GM21786 (cell line): ENCODE measurements around the gene FBXW2.

ENCODE experiments used
- ATAC-seq: cut with Tn5 transposase; IDR thresholded peaks from one replicate; pipeline ENCODE4 v1.9.1; 2021; ENCODE audit not compliant: unreplicated experiment

The FBXW2 gene

DNA sequence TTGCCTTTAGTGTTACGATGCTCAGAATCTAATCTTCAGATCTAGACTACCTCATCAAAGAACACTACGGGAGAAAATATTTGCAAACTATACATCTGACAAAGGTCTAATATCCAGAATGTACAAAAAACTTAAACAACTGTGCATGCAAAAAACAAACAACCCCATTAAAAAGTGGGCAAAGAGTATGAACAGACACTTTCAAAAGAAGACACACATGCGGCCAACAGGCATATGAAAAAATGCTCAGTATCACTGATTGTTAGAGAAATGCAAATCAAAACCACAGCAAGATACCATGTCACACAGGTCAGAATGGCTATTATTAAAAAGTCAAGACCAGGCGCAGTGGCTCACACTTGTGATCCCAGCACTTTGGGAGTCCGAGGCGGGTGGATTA, 47.9 kb downstream of the FBXW2 start:
- no peak for ATAC-seq

GRCh38 chr9:120742951-120743416, 50.2 kb downstream of the FBXW2 start:
- no peak for ATAC-seq

GRCh38 chr9:120741701-120742100, 51.5 kb downstream of the FBXW2 start:
- no peak for ATAC-seq

GRCh38 chr9:120741191-120741590, 52.0 kb downstream of the FBXW2 start:
- ATAC-seq, result no peak

DNA sequence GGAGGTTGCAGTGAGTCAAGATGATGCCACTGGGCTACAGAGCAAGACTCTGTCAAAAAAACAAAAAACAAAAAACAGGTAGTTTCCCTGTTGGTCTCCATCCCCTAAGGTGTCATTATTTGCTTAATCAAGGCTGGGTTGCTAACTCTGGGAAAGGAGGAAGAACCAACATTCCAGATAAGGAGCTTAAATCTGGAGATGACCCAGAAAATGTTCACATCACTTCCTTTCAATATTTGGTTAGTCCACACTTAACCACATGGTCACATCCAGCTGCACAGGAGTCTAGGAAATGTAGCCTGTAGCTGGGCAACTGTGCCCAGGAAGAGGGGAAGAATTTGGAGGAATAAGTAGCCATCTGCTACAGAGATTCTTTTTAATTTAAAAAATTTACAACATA, 53.1 kb downstream of the FBXW2 start:
- ATAC-seq, result no peak

GRCh38 chr9:120737416-120738165, 55.6 kb downstream of the FBXW2 start:
- no peak for ATAC-seq

DNA sequence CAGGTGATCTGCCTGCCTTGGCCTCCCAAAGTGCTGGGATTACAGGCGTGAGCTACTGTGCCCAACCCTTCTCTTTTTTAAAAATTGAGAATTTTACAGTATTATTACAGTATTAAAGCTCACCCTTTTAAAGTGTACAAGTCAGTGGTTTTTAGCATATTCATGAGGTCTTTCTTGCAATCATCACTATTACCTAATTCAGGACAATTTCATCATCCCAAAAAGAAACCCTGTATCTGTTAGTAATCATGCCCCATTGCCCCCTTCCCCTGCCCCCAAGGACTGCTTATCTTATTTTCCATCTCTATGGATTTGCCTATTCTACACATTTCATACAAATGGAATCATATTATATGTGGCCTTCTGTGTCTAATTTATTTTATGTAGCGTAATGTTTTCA, 56.3 kb downstream of the FBXW2 start:
- no peak for ATAC-seq

GRCh38 chr9:120735415-120736126, 57.6 kb downstream of the FBXW2 start:
- no peak for ATAC-seq

- ATAC-seq, result no peak
These were observed 58.4 kb downstream of the FBXW2 start for GRCh38 chr9:120734607-120735410.

GRCh38 chr9:120733190-120733589, 60.0 kb downstream of the FBXW2 start:
- ATAC-seq, result no peak

DNA sequence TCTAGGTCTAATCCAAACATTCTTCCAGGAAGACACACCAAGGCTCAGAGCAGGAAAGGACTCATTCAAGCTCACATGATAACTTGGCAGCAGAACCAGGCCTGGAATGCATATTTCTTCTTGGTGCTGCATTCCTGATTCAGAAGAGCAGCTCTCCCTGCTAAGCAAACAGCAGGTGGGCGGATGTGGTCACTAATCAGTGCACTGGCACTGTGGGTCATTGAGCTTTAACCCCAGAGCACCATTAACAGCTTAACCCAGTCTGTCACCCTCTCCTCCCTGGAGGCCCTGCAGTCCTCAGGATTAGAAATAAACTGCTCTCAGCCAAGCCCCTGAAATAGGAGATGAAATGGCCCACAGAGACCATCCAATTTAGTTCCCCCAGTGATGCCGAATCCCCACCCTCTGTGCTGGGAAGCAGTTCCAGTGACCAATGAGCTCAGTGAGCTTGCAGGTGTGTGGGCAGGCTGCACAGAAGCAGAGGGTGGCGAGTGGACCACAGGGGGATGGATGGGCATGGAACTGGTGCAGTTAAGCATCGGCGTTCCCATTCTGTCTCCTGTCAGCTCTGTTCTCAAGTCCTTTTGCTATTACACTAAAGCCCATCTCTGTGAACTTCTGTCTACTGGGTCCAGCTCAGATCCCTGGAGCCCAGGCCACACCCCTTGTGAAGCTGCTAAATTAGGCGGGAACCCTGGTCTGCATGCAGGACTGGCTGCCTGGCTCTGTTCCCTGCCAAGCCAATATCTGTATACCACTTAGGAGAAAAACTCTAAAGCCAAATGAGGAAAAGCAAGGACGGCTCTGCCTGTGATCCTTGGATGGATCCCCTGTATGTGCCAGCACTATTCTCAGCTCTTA, 62.3 kb downstream of the FBXW2 start:
- ATAC-seq, result no peak

DNA sequence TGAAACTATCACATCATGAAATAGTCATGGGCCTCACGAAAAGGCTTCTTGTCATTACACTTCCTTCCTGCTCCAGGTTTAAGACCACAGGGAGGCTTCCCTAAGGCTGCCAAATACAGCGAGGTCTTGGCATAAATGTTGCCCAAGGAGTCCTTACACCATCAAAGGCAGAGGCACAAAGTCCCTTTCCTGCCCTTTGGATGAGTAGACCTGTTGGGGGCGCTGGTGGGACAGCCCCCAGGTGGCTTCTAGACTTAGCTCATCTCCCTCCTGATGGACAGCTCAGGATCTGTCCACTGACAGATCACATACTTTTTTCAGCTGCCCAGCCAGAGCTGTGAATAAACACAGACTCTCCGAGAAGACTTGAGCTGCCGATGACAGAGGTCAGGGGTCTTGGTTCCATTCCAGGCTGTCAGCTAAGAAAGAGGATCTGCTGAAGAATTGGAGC, 63.4 kb downstream of the FBXW2 start:
- no peak for ATAC-seq

DNA sequence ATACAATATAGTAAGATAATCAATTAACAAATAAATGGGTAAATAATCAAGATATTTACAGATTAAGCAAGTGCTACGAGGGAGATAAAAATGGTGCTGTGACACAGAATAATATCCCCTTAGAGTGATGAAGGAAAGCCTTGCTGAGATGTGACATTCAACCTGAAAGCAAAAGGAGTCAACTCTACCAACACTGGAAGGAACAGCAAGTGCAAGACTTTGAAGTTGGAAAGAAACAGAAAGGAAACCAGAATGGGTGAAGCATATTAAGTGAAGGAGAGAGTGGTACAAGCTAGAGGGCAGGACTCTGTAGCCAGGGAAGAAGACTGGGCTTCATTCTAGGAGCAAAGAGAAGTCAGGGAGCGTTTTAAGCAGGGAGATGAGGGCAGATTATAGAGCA, 66.7 kb downstream of the FBXW2 start:
- no peak for ATAC-seq

DNA sequence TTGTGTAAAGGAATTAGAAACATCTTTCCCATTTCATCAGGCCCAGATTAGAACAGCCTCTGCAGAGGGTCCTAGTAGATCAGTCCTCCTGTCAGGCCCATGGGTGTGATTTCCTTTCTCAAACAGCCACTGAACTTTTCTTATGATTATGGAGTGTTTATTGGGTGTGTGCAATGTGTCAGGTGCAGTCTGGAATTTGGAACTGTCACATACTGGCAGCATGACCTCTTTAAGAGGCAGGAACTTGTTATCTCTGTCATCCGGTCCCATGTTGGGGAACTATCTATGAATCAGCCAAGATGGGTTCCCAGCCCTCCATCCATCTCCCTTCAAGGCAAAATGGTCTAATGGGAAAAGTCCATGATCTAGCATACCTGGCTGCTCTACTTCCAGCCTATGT, 67.3 kb downstream of the FBXW2 start:
- no peak for ATAC-seq

DNA sequence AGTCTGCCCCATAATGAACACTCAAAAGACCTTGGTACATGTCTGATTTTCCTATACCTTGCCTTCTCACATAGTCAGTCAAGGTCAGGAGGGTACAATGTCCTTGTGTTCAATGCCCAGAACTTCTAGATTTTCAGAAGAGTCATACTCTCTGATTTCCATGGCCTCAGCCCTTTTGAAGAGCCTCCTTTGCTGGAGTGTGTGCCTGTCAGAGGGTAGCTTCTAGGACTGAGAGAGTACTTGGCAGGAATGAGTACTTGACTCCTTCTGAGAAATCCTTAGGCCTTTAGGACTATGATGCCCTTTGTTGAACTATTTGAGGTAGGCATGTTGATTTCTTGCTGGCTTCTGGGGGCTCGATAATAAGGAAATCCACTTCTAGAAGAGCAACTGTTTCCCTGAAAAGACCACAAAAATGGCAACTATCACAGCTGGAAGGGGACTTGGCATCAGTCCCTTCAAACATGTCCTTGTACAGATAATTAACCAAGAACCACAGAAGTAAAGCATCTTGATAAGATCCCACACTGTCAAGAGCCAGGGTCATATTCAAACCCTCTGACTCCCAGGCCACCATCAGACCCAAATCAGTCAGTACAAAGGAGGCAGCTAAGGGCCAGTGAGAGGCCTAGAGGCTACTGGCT, 68.3 kb downstream of the FBXW2 start:
- ATAC-seq, result no peak

DNA sequence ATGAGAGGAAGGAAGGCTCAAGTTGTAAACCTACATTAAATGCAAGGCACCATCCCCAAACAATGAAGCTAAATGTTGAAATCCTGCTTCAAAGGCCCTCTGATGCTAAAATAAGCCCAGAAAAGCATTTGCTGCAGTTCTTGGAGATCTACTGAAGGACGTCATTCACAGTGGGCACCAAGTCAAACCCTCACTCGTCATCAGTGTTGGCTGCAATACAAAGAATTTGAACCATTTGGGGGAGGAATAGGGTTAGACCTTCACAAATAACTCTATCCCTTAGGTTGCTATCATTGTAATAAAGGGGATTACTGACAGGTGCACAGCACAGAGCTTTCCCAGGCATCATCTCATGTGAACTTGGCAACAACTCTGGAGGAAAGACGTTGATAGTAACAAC, 69.7 kb downstream of the FBXW2 start:
- no peak for ATAC-seq

GRCh38 chr9:120720404-120720803, 72.8 kb downstream of the FBXW2 start:
- ATAC-seq, result no peak

- ATAC-seq, result no peak
These were observed 74.9 kb downstream of the FBXW2 start for GRCh38 chr9:120718316-120718715.

- no peak for ATAC-seq
These were observed 76.0 kb downstream of the FBXW2 start for GRCh38 chr9:120717176-120717575.

GRCh38 chr9:120716483-120716882, 76.7 kb downstream of the FBXW2 start:
- ATAC-seq, result no peak
